CD8-positive, alpha-beta memory T cell (primary cell): ENCODE results near the gene ZNF559. TPM values are rescaled to one million over a fixed set of nuclear protein-coding genes. Genes with fewer than 3 reads are reported as not detected.
"Not testable (repeated sequence)": the region's sequence is repeated elsewhere in the genome, so short reads cannot be mapped to it uniquely, and the experiment has no call there.

Experiments used
- CTCF ChIA-PET: fragments of 350-600 bp; sonication (Branson Sonifier 250); formaldehyde crosslinking; loops from one replicate; lab custom pipeline; 2021; ENCODE audit warnings: antibody characterized with exemption; lab: Charles Lee
- POLR2A ChIA-PET: fragments of 350-600 bp; sonication (Branson Sonifier 250); formaldehyde crosslinking; loops from one replicate; lab custom pipeline; 2021; ENCODE audit warnings: antibody characterized with exemption; lab: Charles Lee
- DNase-seq, 5 donors: peaks; one replicate each; pipeline versions ENCODE4 v3.0.0 to v3.0.0-alpha.2; 2020 to 2022; ENCODE audit warnings: mixed read lengths in 1 of 5
- H3K27ac ChIP-seq: one replicate; pipeline ENCODE4 v1.7.0; 2013; ENCODE audit warnings: low read depth, mild to moderate bottlenecking, low read length, moderate library complexity
- H3K27me3 ChIP-seq: 2 replicates; pipeline ENCODE4 v1.7.0; 2013; ENCODE audit warnings: low read length, mild to moderate bottlenecking; ENCODE audit not compliant: insufficient read depth, poor library complexity, severe bottlenecking
- H3K36me3 ChIP-seq: 2 replicates; pipeline ENCODE4 v1.7.0; 2013; ENCODE audit warnings: mild to moderate bottlenecking, low read length, moderate library complexity; ENCODE audit not compliant: insufficient read depth
- H3K4me1 ChIP-seq: 2 replicates; pipeline ENCODE4 v1.7.0; 2013; ENCODE audit warnings: mild to moderate bottlenecking, low read length, moderate library complexity; ENCODE audit not compliant: insufficient read depth
- H3K4me3 ChIP-seq: 2 replicates; pipeline ENCODE4 v1.7.0; 2013; ENCODE audit warnings: mild to moderate bottlenecking, low read length
- H3K9me3 ChIP-seq: 2 replicates; pipeline ENCODE4 v1.7.0; 2013; ENCODE audit warnings: mild to moderate bottlenecking, low read length
- H3K27ac Mint-ChIP-seq, 8 donors: one replicate each; pipeline ENCODE4 v1.8.0; 2020 to 2021; ENCODE audit warnings: mixed read lengths in 8 of 8, mild to moderate bottlenecking in 6 of 8, inconsistent platforms in 3 of 8, moderate library complexity in 3 of 8
- H3K27me3 Mint-ChIP-seq, 2 donors: one replicate each; pipeline ENCODE4 v1.8.0; 2020 to 2021; ENCODE audit warnings: mixed read lengths in 2 of 2, mild to moderate bottlenecking in 1 of 2, moderate library complexity in 1 of 2
- H3K36me3 Mint-ChIP-seq, 3 donors: one replicate each; pipeline ENCODE4 v1.8.0; 2020 to 2021; ENCODE audit warnings: mixed read lengths in 3 of 3, inconsistent platforms in 1 of 3, mild to moderate bottlenecking in 1 of 3
- H3K4me1 Mint-ChIP-seq, 3 donors: one replicate each; pipeline ENCODE4 v1.8.0; 2020 to 2021; ENCODE audit warnings: mixed read lengths in 3 of 3, inconsistent platforms in 1 of 3, mild to moderate bottlenecking in 1 of 3
- H3K4me3 Mint-ChIP-seq, 7 donors: one replicate each; pipeline ENCODE4 v1.8.0; 2020 to 2021; ENCODE audit warnings: mixed read lengths in 7 of 7, mild to moderate bottlenecking in 6 of 7, moderate library complexity in 4 of 7, inconsistent platforms in 2 of 7
- H3K9me3 Mint-ChIP-seq, 5 donors: one replicate each; pipeline ENCODE4 v1.8.0; 2020 to 2022; ENCODE audit warnings: mixed read lengths in 5 of 5, mild to moderate bottlenecking in 3 of 5, moderate library complexity in 2 of 5, inconsistent platforms in 1 of 5
- polyA plus RNA-seq: library from polyadenylated mRNA; unstranded; fragments of 300-500 nt; fragmentation: Illumina TruSeq; gene quantifications from one replicate; pipeline ENCODE4 v1.2.3, GENCODE V29; 2021
- total RNA-seq, 2 experiments: library from RNA; stranded (reverse); gene quantifications; one replicate each; pipeline ENCODE4 v1.2.3, GENCODE V29; 2021

ZNF559 gene
- total and polyA plus RNA-seq, 3 experiments from 2014 or later: 14.2 to 36.2 (median 17.3) TPM

GRCh38 chr19:9309139-9309973 is 14.6 kb upstream of the ZNF559 start, which contains the start of gene ZNF699:
Gene ZNF699 (minus strand): TSS chr19:9309838. CDS start chr19:9305119, 4,719 bp downstream.
- CTCF ChIA-PET: interaction anchor here (0.8 to 4.8 kb wide), 3 partner anchors 14 to 277 kb away, joined by 3 to 20 read pairs (median 8); partner anchors contain the start of genes ZNF266 and ZNF559
- no peaks in the 10 kb centered on the region for H3K27me3 ChIP-seq
- peak within 1 kb of the TSS; percentile 99 for H3K4me3 ChIP-seq
- H3K9me3 ChIP-seq: no peaks in the 10 kb centered on the region
- H3K36me3 ChIP-seq: peaks cover 4% of the 10 kb centered on the region
- peak within 1 kb of the TSS; percentile 86 to 97 (median 95) for H3K27ac Mint-ChIP-seq
- DNase-seq: peak; percentile 97 to 99 (median 98)
- peaks cover 0 to 14% (median 4%) of the 10 kb centered on the region in 5 donors for H3K9me3 Mint-ChIP-seq
- peaks cover 13 to 30% (median 21%) of the 10 kb centered on the region in 3 donors for H3K36me3 Mint-ChIP-seq
- POLR2A ChIA-PET: interaction anchor here (0.6 to 2.8 kb wide), 5 partner anchors 14 to 479 kb away, joined by 3 to 14 read pairs (median 5); partner anchors contain the start of gene ZNF559
- H3K27ac ChIP-seq: peak within 1 kb of the TSS; percentile 90
- peak within 1 kb of the TSS; percentile 86 to 99 (median 93) for H3K4me3 Mint-ChIP-seq
- peaks cover 0 to 3% of the 10 kb centered on the region in 2 donors for H3K27me3 Mint-ChIP-seq
- H3K4me1 ChIP-seq: peaks cover 18% of the 10 kb centered on the region
- peaks cover 27 to 51% (median 47%) of the 10 kb centered on the region in 3 donors for H3K4me1 Mint-ChIP-seq

GRCh38 chr19:9309974-9310446 is 14.0 kb upstream of the ZNF559 start:
- H3K4me1 ChIP-seq: peaks cover 18% of the 10 kb centered on the region
- H3K9me3 ChIP-seq: no peaks in the 10 kb centered on the region
- H3K36me3 Mint-ChIP-seq: peaks cover 9 to 25% (median 16%) of the 10 kb centered on the region in 3 donors
- peak overlapping the region; percentile 90 for H3K27ac ChIP-seq
- H3K4me1 Mint-ChIP-seq: peaks cover 27 to 49% (median 45%) of the 10 kb centered on the region in 3 donors
- peak in 2 of 5 donors; percentile 73 to 81 for DNase-seq
- peak overlapping the region; percentile 99 for H3K4me3 ChIP-seq
- no peaks in the 10 kb centered on the region for H3K27me3 ChIP-seq
- CTCF ChIA-PET: interaction anchor here (0.9 to 4.8 kb wide), 3 partner anchors 14 to 277 kb away, joined by 3 to 20 read pairs (median 8); partner anchors contain the start of gene ZNF559
- H3K4me3 Mint-ChIP-seq: peak overlapping the region; percentile 86 to 99 (median 93)
- H3K27ac Mint-ChIP-seq: peak overlapping the region; percentile 86 to 97 (median 94)
- H3K9me3 Mint-ChIP-seq: peaks cover 0 to 12% (median 4%) of the 10 kb centered on the region in 5 donors
- H3K27me3 Mint-ChIP-seq: peaks cover 0 to 3% of the 10 kb centered on the region in 2 donors
- no peaks in the 10 kb centered on the region for H3K36me3 ChIP-seq
- POLR2A ChIA-PET: interaction anchor here (0.5 to 2.8 kb wide), 5 partner anchors 13 to 478 kb away, joined by 3 to 14 read pairs (median 5); partner anchors contain the start of gene ZNF559

DNA sequence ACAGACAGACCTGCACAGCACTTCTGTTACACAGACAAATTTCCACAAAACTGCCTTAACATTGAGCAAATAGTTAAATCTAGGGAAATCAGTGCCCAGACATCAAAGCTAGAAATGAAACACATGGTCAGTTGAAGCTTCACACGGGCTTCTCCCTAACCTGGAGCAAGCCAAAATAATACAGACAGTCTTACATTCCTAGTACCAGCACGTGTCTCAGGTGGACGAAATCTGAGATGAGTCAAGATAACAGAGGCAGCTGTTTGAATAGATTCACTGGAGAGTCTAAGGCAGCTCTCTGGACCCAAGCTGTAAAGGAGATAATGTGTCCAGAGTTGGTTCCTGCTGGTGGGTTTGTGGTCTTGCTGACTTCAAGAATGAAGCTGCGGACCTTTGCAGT is 10.2 kb upstream of the ZNF559 start:
- Histone ChIP-seq H3K27ac (no peak overlapping the region), H3K27me3 (no peaks in the 10 kb centered on the region), H3K4me3 (no peak overlapping the region), H3K4me1 (peaks cover 8% of the 10 kb centered on the region), H3K36me3 (no peaks in the 10 kb centered on the region), H3K9me3 (no peaks in the 10 kb centered on the region)
- CTCF ChIA-PET: interaction anchor here (4.8 kb wide), 1 partner anchor 10 kb away, joined by 20 read pairs; the partner anchor contains the start of gene ZNF559
- DNase-seq: no peak
- Mint-ChIP-seq H3K27me3 (peaks cover 6 to 7% of the 10 kb centered on the region in 2 donors), H3K36me3 (peaks cover 11 to 12% (median 12%) of the 10 kb centered on the region in 3 donors), H3K27ac (peak overlapping the region in 1 of 8 donors; percentile 60), H3K9me3 (peaks cover 0 to 14% (median 8%) of the 10 kb centered on the region in 5 donors), H3K4me1 (peaks cover 10 to 21% (median 16%) of the 10 kb centered on the region in 3 donors), H3K4me3 (no peak overlapping the region)
- POLR2A ChIA-PET: no interaction called here

DNA sequence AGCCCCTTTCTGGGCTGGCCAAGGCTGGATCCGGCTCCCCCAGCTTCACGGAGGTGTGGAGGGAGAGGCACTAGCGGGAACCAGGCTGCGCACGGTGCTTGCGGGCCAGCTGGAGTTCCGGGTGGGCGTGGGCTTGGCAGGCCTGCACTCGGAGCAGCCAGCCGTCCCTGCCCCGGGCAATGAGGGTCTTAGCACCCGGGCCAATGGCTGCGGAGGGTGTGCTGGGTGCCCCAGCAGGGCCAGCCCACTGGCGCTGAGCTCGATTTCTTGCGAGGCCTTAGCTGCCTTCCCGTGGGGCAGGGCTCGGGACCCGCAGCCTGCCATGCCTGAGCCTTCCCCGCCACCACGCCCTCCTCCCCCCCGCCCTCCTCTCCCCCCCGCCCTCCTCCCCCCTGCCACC is 2.6 kb upstream of the ZNF559 start:
- Histone ChIP-seq H3K9me3 (peaks cover 10% of the 10 kb centered on the region), H3K27ac (no peak overlapping the region), H3K4me3 (no peak overlapping the region), H3K36me3 (no peaks in the 10 kb centered on the region), H3K4me1 (peaks cover 12% of the 10 kb centered on the region), H3K27me3 (no peaks in the 10 kb centered on the region)
- H3K27ac Mint-ChIP-seq: no peak overlapping the region
- DNase-seq: no peak
- no peak overlapping the region for H3K4me3 Mint-ChIP-seq
- POLR2A ChIA-PET: no interaction called here
- H3K4me1 Mint-ChIP-seq: peaks cover 23 to 37% (median 33%) of the 10 kb centered on the region in 3 donors
- peaks cover 4 to 7% of the 10 kb centered on the region in 2 donors for H3K27me3 Mint-ChIP-seq
- CTCF ChIA-PET: no interaction called here
- H3K36me3 Mint-ChIP-seq: peaks cover 4 to 24% (median 16%) of the 10 kb centered on the region in 3 donors
- peaks cover 0 to 29% (median 18%) of the 10 kb centered on the region in 5 donors for H3K9me3 Mint-ChIP-seq

DNA sequence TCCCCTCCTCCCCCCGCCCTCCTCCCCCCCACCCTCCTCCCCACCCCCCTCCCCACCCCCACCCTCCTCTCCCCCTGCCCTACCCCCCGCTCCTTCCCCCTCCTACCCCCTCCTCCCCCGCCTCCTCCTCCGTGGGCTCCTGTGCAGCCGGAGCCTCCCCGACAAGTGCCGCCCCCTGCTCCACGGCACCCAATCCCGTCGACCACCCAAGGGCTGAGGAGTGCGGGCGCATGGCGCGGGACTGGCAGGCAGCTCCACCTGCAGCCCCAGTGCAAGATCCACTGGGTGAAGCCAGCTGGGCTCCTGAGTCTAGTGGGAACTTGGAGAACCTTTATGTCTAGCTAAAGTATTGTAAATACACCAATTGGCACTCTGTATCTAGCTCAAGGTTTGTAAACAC is 2.2 kb upstream of the ZNF559 start:
- H3K27ac ChIP-seq, DNase-seq, H3K4me3 ChIP-seq, H3K36me3 ChIP-seq, H3K27ac Mint-ChIP-seq, H3K27me3 ChIP-seq, CTCF ChIA-PET, POLR2A ChIA-PET, H3K27me3 Mint-ChIP-seq: not testable (repeated sequence)
- Histone ChIP-seq H3K4me1 (peaks cover 12% of the 10 kb centered on the region), H3K9me3 (peaks cover 10% of the 10 kb centered on the region)
- H3K4me1 Mint-ChIP-seq: peaks cover 23 to 38% (median 35%) of the 10 kb centered on the region in 3 donors
- peaks cover 0 to 29% (median 18%) of the 10 kb centered on the region in 5 donors for H3K9me3 Mint-ChIP-seq
- peaks cover 4 to 26% (median 17%) of the 10 kb centered on the region in 3 donors for H3K36me3 Mint-ChIP-seq
- H3K4me3 Mint-ChIP-seq: peak overlapping the region in 1 of 7 donors; percentile 90

DNA sequence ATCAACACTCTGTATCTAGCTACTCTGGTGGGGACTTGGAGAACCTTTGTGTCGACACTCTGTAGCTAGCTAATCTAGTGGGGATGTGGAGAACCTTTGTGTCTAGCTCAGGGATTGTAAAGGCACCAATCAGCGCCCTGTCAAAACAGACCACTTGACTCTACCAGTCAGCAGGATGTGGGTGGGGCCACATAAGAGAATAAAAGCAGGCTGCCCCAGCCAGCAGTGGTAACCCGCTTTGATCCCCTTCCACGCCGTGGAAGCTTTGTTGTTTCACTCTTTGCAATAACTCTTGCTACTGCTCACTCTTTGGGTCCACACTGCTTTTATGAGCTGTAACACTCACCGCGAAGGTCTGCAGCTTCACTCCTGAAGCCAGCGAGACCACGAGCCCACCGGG is 1.8 kb upstream of the ZNF559 start:
- Histone ChIP-seq H3K9me3 (peaks cover 10% of the 10 kb centered on the region), H3K4me1 (peaks cover 12% of the 10 kb centered on the region)
- H3K27ac Mint-ChIP-seq: peak overlapping the region in 1 of 8 donors; percentile 87
- H3K4me3 ChIP-seq, H3K27me3 Mint-ChIP-seq, DNase-seq, H3K27me3 ChIP-seq, CTCF ChIA-PET, H3K36me3 ChIP-seq, H3K27ac ChIP-seq: not testable (repeated sequence)
- POLR2A ChIA-PET: interaction anchor here (1.9 kb wide), 1 partner anchor 12 kb away, joined by 14 read pairs; the partner anchor contains the start of gene ZNF699
- H3K4me3 Mint-ChIP-seq: peak overlapping the region in 6 of 7 donors; percentile 50 to 95 (median 86)
- peaks cover 4 to 30% (median 20%) of the 10 kb centered on the region in 3 donors for H3K36me3 Mint-ChIP-seq
- H3K4me1 Mint-ChIP-seq: peaks cover 25 to 38% (median 38%) of the 10 kb centered on the region in 3 donors
- H3K9me3 Mint-ChIP-seq: peaks cover 0 to 33% (median 21%) of the 10 kb centered on the region in 5 donors

- peak overlapping the region; percentile 67 for H3K4me3 ChIP-seq
- Mint-ChIP-seq H3K27me3 (peaks cover 0 to 2% of the 10 kb centered on the region in 2 donors), H3K9me3 (peaks cover 8 to 44% (median 31%) of the 10 kb centered on the region in 5 donors), H3K4me3 (peak overlapping the region; percentile 90 to 96 (median 95)), H3K36me3 (peaks cover 11 to 41% (median 30%) of the 10 kb centered on the region in 3 donors), H3K27ac (peak overlapping the region; percentile 87 to 97 (median 94)), H3K4me1 (peaks cover 30 to 45% (median 44%) of the 10 kb centered on the region in 3 donors)
- ChIA-PET CTCF (interaction anchor here (1.0 to 1.4 kb wide), 3 partner anchors 11 to 298 kb away, joined by 3 to 20 read pairs (median 6); partner anchors contain the start of gene ZNF266), POLR2A (interaction anchor here (0.7 to 1.9 kb wide), 4 partner anchors 14 to 495 kb away, joined by 3 to 14 read pairs (median 4); partner anchors contain the start of genes FBXL12, ZNF561 and ZNF699)
- H3K36me3 ChIP-seq: peaks cover 3% of the 10 kb centered on the region
- H3K9me3 ChIP-seq: peaks cover 14% of the 10 kb centered on the region
- H3K4me1 ChIP-seq: peaks cover 12% of the 10 kb centered on the region
- DNase-seq: peak in 1 of 5 donors; percentile 52
- H3K27ac ChIP-seq: peak overlapping the region; percentile 83
- H3K27me3 ChIP-seq: no peaks in the 10 kb centered on the region
Measured at GRCh38 chr19:9323557-9323918, 441 bp upstream of the ZNF559 start.
